ENCODE results near the gene SERPINA9.

The SERPINA9 gene

GRCh38 chr14:94461526-94462218 is 14.3 kb downstream of the SERPINA9 start:
- DNase-seq, result no peak

GRCh38 chr14:94460631-94461416 is 15.2 kb downstream of the SERPINA9 start:
- DNase-seq, result no peak

- DNase-seq, result no peak
Observed at GRCh38 chr14:94458558-94459205, 17.3 kb downstream of the SERPINA9 start.

- no peak for DNase-seq
Observed at GRCh38 chr14:94458096-94458495, 17.9 kb downstream of the SERPINA9 start.

- no peak for DNase-seq
Observed at GRCh38 chr14:94455928-94456327, 20.1 kb downstream of the SERPINA9 start.

- DNase-seq, result no peak
Observed at GRCh38 chr14:94451826-94452225, 24.2 kb downstream of the SERPINA9 start.

- no peak for DNase-seq
Observed at GRCh38 chr14:94451091-94451771, 24.8 kb downstream of the SERPINA9 start.

- no peak for DNase-seq
Observed at GRCh38 chr14:94450722-94451090, 25.3 kb downstream of the SERPINA9 start.

GRCh38 chr14:94449930-94450329 is 26.1 kb downstream of the SERPINA9 start:
- no peak for DNase-seq

GRCh38 chr14:94448071-94448808 is 27.8 kb downstream of the SERPINA9 start:
- DNase-seq, result no peak

- DNase-seq, result no peak
Observed at GRCh38 chr14:94447206-94447605, 28.8 kb downstream of the SERPINA9 start.

GRCh38 chr14:94446126-94446525 is 29.9 kb downstream of the SERPINA9 start:
- no peak for DNase-seq

GRCh38 chr14:94445003-94445402 is 31.0 kb downstream of the SERPINA9 start:
- no peak for DNase-seq

GRCh38 chr14:94441531-94442205 is 34.3 kb downstream of the SERPINA9 start:
- DNase-seq, result no peak

- no peak for DNase-seq
Observed at GRCh38 chr14:94441130-94441529, 34.9 kb downstream of the SERPINA9 start.

GRCh38 chr14:94439453-94440057 is 36.4 kb downstream of the SERPINA9 start:
- no peak for DNase-seq

- no peak for DNase-seq
Observed at GRCh38 chr14:94428610-94429009, 47.4 kb downstream of the SERPINA9 start.

GRCh38 chr14:94427016-94427613 is 48.9 kb downstream of the SERPINA9 start:
- DNase-seq, result no peak

- DNase-seq, result no peak
Observed at GRCh38 chr14:94426526-94426925, 49.5 kb downstream of the SERPINA9 start.

- DNase-seq, result no peak
Observed at GRCh38 chr14:94424371-94424770, 51.6 kb downstream of the SERPINA9 start.

GRCh38 chr14:94423453-94424056 is 52.4 kb downstream of the SERPINA9 start:
- DNase-seq, result no peak

Data from NCI-H2081 treated with DMSO at 0.1 percent for 48 hours (cell line).